Epithelial cell of proximal tubule (primary cell): ENCODE results near the gene OR4E1. TPM values are rescaled to one million over a fixed set of nuclear protein-coding genes. Genes with fewer than 3 reads are reported as not detected.

Experiments used
- DNase-seq: peaks from one replicate; pipeline ENCODE4 v3.0.0-alpha.2; 2011; ENCODE audit warnings: low read depth
- H3K4me3 ChIP-seq: 2 replicates; pipeline ENCODE4 v1.5.1; 2011; ENCODE audit warnings: low read depth, mild to moderate bottlenecking, low read length
- total RNA-seq: library from RNA; depleted of rRNA; stranded (reverse); fragments of >200 nt; gene quantifications from 2 replicates; pipeline ENCODE4 v1.2.3, GENCODE V29; 2015
- TF ChIP-seq, protein P1 (sequence below): conservative IDR thresholded peaks from 2 replicates; pipeline ENCODE4 v1.5.1; 2012; ENCODE audit warnings: low read depth, mild to moderate bottlenecking, low read length

The OR4E1 gene
- total RNA-seq, 1 donor from 2014 or later, result not detected

DNA sequence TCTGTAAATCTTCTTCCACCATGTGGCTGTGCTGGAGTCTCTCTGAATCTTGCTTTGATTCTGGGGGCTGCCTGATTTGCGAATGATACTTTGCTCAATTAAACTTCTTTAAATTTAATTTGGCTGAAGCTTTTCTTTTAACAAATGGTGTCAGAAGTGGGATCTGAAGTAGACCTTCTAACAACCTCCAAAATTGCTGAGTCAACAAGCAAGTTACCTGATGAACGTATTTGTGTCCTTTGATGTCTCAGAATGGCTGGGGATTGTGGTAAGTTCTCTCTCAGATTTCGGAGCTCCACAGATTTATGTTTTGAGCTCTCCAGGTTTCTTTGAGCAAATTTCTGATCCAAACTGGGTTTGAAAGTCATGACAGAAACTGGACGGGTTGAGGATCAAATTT, 1.9 kb upstream of the OR4E1 start:
- TF ChIP-seq, protein P1, sequence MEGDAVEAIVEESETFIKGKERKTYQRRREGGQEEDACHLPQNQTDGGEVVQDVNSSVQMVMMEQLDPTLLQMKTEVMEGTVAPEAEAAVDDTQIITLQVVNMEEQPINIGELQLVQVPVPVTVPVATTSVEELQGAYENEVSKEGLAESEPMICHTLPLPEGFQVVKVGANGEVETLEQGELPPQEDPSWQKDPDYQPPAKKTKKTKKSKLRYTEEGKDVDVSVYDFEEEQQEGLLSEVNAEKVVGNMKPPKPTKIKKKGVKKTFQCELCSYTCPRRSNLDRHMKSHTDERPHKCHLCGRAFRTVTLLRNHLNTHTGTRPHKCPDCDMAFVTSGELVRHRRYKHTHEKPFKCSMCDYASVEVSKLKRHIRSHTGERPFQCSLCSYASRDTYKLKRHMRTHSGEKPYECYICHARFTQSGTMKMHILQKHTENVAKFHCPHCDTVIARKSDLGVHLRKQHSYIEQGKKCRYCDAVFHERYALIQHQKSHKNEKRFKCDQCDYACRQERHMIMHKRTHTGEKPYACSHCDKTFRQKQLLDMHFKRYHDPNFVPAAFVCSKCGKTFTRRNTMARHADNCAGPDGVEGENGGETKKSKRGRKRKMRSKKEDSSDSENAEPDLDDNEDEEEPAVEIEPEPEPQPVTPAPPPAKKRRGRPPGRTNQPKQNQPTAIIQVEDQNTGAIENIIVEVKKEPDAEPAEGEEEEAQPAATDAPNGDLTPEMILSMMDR, result no peak
- no peak for DNase-seq
- no peak overlapping the region for H3K4me3 ChIP-seq

DNA sequence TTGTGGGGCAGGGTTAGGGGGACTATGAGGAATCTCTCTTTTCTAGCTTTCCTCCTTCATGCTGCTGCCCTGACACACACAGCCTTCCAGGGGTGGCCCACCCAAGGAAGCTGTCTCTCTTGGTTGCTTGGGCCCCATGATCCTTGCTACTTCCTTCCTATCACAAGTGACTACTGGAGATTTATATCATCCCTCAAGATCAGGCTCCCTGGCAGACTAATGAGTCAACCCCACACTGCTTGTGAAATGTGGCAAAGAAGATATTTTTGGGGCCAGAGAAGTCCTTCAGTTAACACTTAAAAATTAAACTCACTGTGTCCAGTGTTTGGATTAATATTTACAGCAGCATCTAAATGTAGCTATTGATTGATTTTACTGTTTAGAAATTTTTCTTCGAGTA, 1.5 kb downstream of the OR4E1 start:
- no peak overlapping the region for H3K4me3 ChIP-seq
- no peak for DNase-seq
- TF ChIP-seq, protein P1, result no peak

DNA sequence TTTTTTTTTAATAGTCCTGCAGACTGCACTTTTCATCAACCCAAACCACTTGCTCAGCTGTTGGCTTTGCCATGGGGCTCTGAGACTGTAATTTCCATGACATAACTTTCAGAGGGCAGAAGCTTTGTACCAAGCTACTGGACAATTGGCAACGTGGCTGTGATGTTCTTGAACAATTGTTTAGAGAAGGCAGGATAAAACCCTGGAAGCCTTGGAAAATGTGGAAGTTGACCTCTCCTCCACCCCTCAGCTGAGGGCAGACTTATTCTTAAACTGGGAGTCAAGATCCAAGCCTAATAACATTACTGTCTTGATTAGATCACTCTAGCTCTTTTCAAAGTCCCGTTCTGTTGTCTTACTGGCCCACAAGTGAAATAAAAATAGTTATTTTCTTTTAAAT, 2.2 kb downstream of the OR4E1 start:
- TF ChIP-seq, protein P1, result no peak
- H3K4me3 ChIP-seq, result no peak overlapping the region
- DNase-seq, result no peak

DNA sequence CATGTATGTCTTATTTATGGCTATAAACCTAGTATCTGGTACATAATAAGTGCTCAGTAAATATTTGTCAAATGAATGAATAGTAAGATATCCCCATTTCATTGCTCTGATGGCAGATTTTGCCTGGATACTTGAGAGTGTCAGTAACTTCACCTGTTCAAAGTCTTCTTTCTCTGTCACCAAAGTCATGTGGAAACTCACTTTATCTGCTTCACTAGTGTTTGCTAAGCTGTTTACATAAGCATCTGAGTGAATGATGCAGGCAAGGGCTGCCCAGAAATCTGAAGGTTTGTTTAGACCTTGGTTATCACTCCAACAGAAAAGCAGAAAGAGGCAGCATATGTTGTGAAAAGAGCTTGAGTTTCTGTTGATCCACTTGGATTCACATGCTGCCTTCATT, 4.3 kb downstream of the OR4E1 start:
- TF ChIP-seq, protein P1, result no peak
- DNase-seq, result no peak
- no peak overlapping the region for H3K4me3 ChIP-seq

DNA sequence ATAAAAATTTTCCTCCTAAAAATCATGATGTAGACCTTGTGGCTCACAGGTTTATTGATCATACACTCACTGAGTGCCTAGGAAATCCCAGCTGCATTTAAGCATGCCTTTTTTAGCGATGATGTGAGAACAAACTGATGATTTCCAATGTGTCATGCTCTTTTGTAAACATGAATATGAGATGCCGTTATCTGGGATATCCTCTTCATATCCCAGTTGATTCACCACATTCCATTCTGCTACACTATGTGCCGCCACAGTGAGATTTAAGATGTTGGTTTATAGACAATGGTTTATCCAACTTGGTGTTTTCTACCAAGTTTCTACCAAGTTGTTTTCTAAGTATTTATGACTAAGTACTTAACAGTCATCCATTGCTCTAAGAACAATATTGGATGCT, 5.2 kb downstream of the OR4E1 start:
- no peak overlapping the region for H3K4me3 ChIP-seq
- TF ChIP-seq, protein P1, result no peak
- no peak for DNase-seq

DNA sequence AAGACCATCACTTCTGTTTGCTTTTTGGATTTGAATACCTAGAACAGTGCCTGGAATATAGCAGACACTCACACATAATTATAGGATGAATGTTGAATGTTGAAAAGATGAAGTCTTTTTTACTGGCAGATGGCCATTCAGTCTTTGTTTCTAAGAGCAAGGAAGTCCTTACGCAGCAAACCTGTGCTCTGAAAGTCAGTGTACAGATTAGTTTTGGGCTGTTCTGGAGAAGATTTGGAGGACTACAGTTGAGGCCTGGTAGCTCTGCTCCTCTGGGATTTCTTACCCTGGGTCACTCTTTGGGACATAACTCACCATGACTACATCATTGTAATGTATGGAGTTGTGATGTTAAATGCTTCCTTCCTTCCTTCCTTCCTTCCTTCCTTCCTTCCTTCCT, 16.6 kb downstream of the OR4E1 start:
- no peak overlapping the region for H3K4me3 ChIP-seq
- DNase-seq, result no peak
- TF ChIP-seq, protein P1, result no peak

DNA sequence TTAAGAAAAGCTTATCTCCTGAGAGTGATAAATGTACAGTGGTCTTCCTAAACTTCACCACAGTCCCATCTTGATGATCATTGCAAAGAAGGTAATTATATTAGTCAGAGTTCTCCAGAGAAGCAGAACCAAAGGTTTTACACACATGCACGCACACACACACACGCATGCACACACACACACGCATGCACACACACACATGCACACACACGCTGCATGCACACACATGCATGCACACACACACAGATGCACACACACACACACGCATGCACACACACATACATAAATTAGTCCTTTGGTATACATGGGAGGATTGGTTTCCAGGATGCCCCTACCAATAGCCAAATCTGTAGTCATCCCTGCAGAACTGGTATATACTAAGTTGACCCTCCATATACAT, 19.4 kb downstream of the OR4E1 start:
- TF ChIP-seq, protein P1, result no peak
- H3K4me3 ChIP-seq, result no peak overlapping the region
- no peak for DNase-seq
